ENCODE results near the gene DHX38.

DHX38 gene

GRCh38 chr16:72109300-72109699 lies 15.7 kb downstream of the DHX38 start:
- no peaks in the 10 kb centered on the region for H3K27me3 ChIP-seq (ENCODE audit: insufficient read depth, low read length)
- DNase-seq: no peak
- no peak overlapping the region for H4K8ac ChIP-seq (ENCODE audit: low read depth, low read length)
- H3K9ac ChIP-seq (ENCODE audit: low read length): no peak overlapping the region
- no peak overlapping the region for H2BK120ac ChIP-seq (ENCODE audit: insufficient read depth, low read length, poor library complexity)
- no CpG with 5 or more reads among the region's 12 CpGs for WGBS (ENCODE audit: extremely low coverage, insufficient coverage, insufficient read length)
- no peak overlapping the region for H3K14ac ChIP-seq (ENCODE audit: low read length)
- no peak overlapping the region for H2AFZ ChIP-seq (ENCODE audit: insufficient read depth, low read length, poor library complexity)
- no peak overlapping the region for H3K18ac ChIP-seq (ENCODE audit: low read length)
- H3K4me3 ChIP-seq (ENCODE audit: low read depth, low read length): no peak overlapping the region
- H4K91ac ChIP-seq (ENCODE audit: low read depth, low read length): no peak overlapping the region
- H2AK5ac ChIP-seq (ENCODE audit: low read length): no peak overlapping the region
- H3K9me3 ChIP-seq (ENCODE audit: insufficient read depth, low read depth, low read length): peaks cover 5% of the 10 kb centered on the region
- H3K23ac ChIP-seq (ENCODE audit: low read length): no peak overlapping the region
- H3K4me1 ChIP-seq (ENCODE audit: control insufficient read depth in 1 of 2, insufficient read depth in 2 of 2, low read length in 2 of 2): no peaks in the 10 kb centered on the region
- no peak overlapping the region for H3K4ac ChIP-seq (ENCODE audit: low read depth, low read length)
- H3K79me1 ChIP-seq (ENCODE audit: low read length): no peaks in the 10 kb centered on the region
- no peak overlapping the region for H2BK12ac ChIP-seq (ENCODE audit: low read length)
- no peak overlapping the region for H3K27ac ChIP-seq (ENCODE audit: low read depth, low read length)
- no peak overlapping the region for H2BK5ac ChIP-seq (ENCODE audit: low read depth, low read length, poor library complexity)
- H3K36me3 ChIP-seq (ENCODE audit: control insufficient read depth in 1 of 2, insufficient read depth in 2 of 2, low read length in 2 of 2): peaks cover 69 to 86% of the 10 kb centered on the region in 2 experiments
- no peak overlapping the region for H3K4me2 ChIP-seq (ENCODE audit: low read length)
- no peaks in the 10 kb centered on the region for H3K79me2 ChIP-seq (ENCODE audit: control insufficient read depth, insufficient read depth, low read length, poor library complexity)
- H4K12ac ChIP-seq (ENCODE audit: low read depth, low read length): no peak overlapping the region

GRCh38 chr16:72109966-72110530 lies 16.4 kb downstream of the DHX38 start:
- Histone ChIP-seq H2AFZ (ENCODE audit: insufficient read depth, low read length, poor library complexity) (no peak overlapping the region), H3K36me3 (ENCODE audit: control insufficient read depth in 1 of 2, insufficient read depth in 2 of 2, low read length in 2 of 2) (peaks cover 62 to 78% of the 10 kb centered on the region in 2 experiments), H3K79me2 (ENCODE audit: control insufficient read depth, insufficient read depth, low read length, poor library complexity) (no peaks in the 10 kb centered on the region), H3K18ac (ENCODE audit: low read length) (no peak overlapping the region), H4K12ac (ENCODE audit: low read depth, low read length) (no peak overlapping the region), H3K4me3 (ENCODE audit: low read depth, low read length) (no peak overlapping the region), H3K14ac (ENCODE audit: low read length) (no peak overlapping the region), H4K91ac (ENCODE audit: low read depth, low read length) (no peak overlapping the region), H2AK5ac (ENCODE audit: low read length) (no peak overlapping the region), H3K9me3 (ENCODE audit: insufficient read depth, low read depth, low read length) (peaks cover 5% of the 10 kb centered on the region), H3K27ac (ENCODE audit: low read depth, low read length) (no peak overlapping the region), H2BK12ac (ENCODE audit: low read length) (no peak overlapping the region), H4K8ac (ENCODE audit: low read depth, low read length) (no peak overlapping the region), H3K23ac (ENCODE audit: low read length) (no peak overlapping the region), H3K79me1 (ENCODE audit: low read length) (no peaks in the 10 kb centered on the region), H3K4me1 (ENCODE audit: control insufficient read depth in 1 of 2, insufficient read depth in 2 of 2, low read length in 2 of 2) (no peaks in the 10 kb centered on the region), H2BK120ac (ENCODE audit: insufficient read depth, low read length, poor library complexity) (no peak overlapping the region), H3K4me2 (ENCODE audit: low read length) (no peak overlapping the region), H3K9ac (ENCODE audit: low read length) (no peak overlapping the region), H2BK5ac (ENCODE audit: low read depth, low read length, poor library complexity) (no peak overlapping the region), H3K4ac (ENCODE audit: low read depth, low read length) (no peak overlapping the region), H3K27me3 (ENCODE audit: insufficient read depth, low read length) (no peaks in the 10 kb centered on the region)
- DNase-seq: no peak
- no CpG with 5 or more reads among the region's 12 CpGs for WGBS (ENCODE audit: extremely low coverage, insufficient coverage, insufficient read length)

- Histone ChIP-seq H2AFZ (ENCODE audit: insufficient read depth, low read length, poor library complexity) (no peak overlapping the region), H3K79me1 (ENCODE audit: low read length) (no peaks in the 10 kb centered on the region), H4K91ac (ENCODE audit: low read depth, low read length) (no peak overlapping the region), H3K4me2 (ENCODE audit: low read length) (no peak overlapping the region), H4K8ac (ENCODE audit: low read depth, low read length) (no peak overlapping the region), H2BK120ac (ENCODE audit: insufficient read depth, low read length, poor library complexity) (no peak overlapping the region), H3K23ac (ENCODE audit: low read length) (no peak overlapping the region), H2BK5ac (ENCODE audit: low read depth, low read length, poor library complexity) (no peak overlapping the region), H3K9me3 (ENCODE audit: insufficient read depth, low read depth, low read length) (peaks cover 5% of the 10 kb centered on the region), H4K12ac (ENCODE audit: low read depth, low read length) (no peak overlapping the region), H2AK5ac (ENCODE audit: low read length) (no peak overlapping the region), H3K79me2 (ENCODE audit: control insufficient read depth, insufficient read depth, low read length, poor library complexity) (no peaks in the 10 kb centered on the region), H3K9ac (ENCODE audit: low read length) (no peak overlapping the region), H3K4me1 (ENCODE audit: control insufficient read depth in 1 of 2, insufficient read depth in 2 of 2, low read length in 2 of 2) (no peaks in the 10 kb centered on the region), H3K14ac (ENCODE audit: low read length) (no peak overlapping the region), H3K4me3 (ENCODE audit: low read depth, low read length) (no peak overlapping the region), H3K36me3 (ENCODE audit: control insufficient read depth in 1 of 2, insufficient read depth in 2 of 2, low read length in 2 of 2) (peaks cover 54 to 69% of the 10 kb centered on the region in 2 experiments), H3K27me3 (ENCODE audit: insufficient read depth, low read length) (no peaks in the 10 kb centered on the region), H3K27ac (ENCODE audit: low read depth, low read length) (no peak overlapping the region), H2BK12ac (ENCODE audit: low read length) (no peak overlapping the region), H3K4ac (ENCODE audit: low read depth, low read length) (no peak overlapping the region), H3K18ac (ENCODE audit: low read length) (no peak overlapping the region)
- no CpG with 5 or more reads among the region's 23 CpGs for WGBS (ENCODE audit: extremely low coverage, insufficient coverage, insufficient read length)
- no peak for DNase-seq
Measured at GRCh38 chr16:72110662-72111615, 17.3 kb downstream of the DHX38 start.

GRCh38 chr16:72111657-72112451 lies 18.2 kb downstream of the DHX38 start:
- peaks cover 5% of the 10 kb centered on the region for H3K9me3 ChIP-seq (ENCODE audit: insufficient read depth, low read depth, low read length)
- H2AK5ac ChIP-seq (ENCODE audit: low read length): no peak overlapping the region
- no peak overlapping the region for H4K91ac ChIP-seq (ENCODE audit: low read depth, low read length)
- H3K4me2 ChIP-seq (ENCODE audit: low read length): no peak overlapping the region
- H3K79me1 ChIP-seq (ENCODE audit: low read length): no peaks in the 10 kb centered on the region
- no peak overlapping the region for H3K4me3 ChIP-seq (ENCODE audit: low read depth, low read length)
- H2BK5ac ChIP-seq (ENCODE audit: low read depth, low read length, poor library complexity): no peak overlapping the region
- H2AFZ ChIP-seq (ENCODE audit: insufficient read depth, low read length, poor library complexity): no peak overlapping the region
- H3K18ac ChIP-seq (ENCODE audit: low read length): no peak overlapping the region
- no CpG with 5 or more reads among the region's 19 CpGs for WGBS (ENCODE audit: extremely low coverage, insufficient coverage, insufficient read length)
- no peaks in the 10 kb centered on the region for H3K79me2 ChIP-seq (ENCODE audit: control insufficient read depth, insufficient read depth, low read length, poor library complexity)
- H3K9ac ChIP-seq (ENCODE audit: low read length): no peak overlapping the region
- no peak overlapping the region for H2BK12ac ChIP-seq (ENCODE audit: low read length)
- H3K14ac ChIP-seq (ENCODE audit: low read length): no peak overlapping the region
- H3K4ac ChIP-seq (ENCODE audit: low read depth, low read length): no peak overlapping the region
- H3K23ac ChIP-seq (ENCODE audit: low read length): no peak overlapping the region
- H3K27ac ChIP-seq (ENCODE audit: low read depth, low read length): no peak overlapping the region
- no peaks in the 10 kb centered on the region for H3K27me3 ChIP-seq (ENCODE audit: insufficient read depth, low read length)
- no peak overlapping the region for H4K8ac ChIP-seq (ENCODE audit: low read depth, low read length)
- DNase-seq: no peak
- no peak overlapping the region for H4K12ac ChIP-seq (ENCODE audit: low read depth, low read length)
- no peaks in the 10 kb centered on the region for H3K4me1 ChIP-seq (ENCODE audit: control insufficient read depth in 1 of 2, insufficient read depth in 2 of 2, low read length in 2 of 2)
- H3K36me3 ChIP-seq (ENCODE audit: control insufficient read depth in 1 of 2, insufficient read depth in 2 of 2, low read length in 2 of 2): peaks cover 48 to 61% of the 10 kb centered on the region in 2 experiments
- H2BK120ac ChIP-seq (ENCODE audit: insufficient read depth, low read length, poor library complexity): no peak overlapping the region
